K562 (cell line): ENCODE results near the gene HOXC12. TPM values are rescaled to one million over a fixed set of nuclear protein-coding genes. Genes with fewer than 3 reads are reported as not detected.

Experiments
- HOMEZ ChIP-seq: fragments of 250-450 bp; sonication (Bioruptor Pico); IDR thresholded peaks from 2 replicates; pipeline ENCODE4 v1.4.0; 2020; ENCODE audit warnings: mild to moderate bottlenecking, moderate library complexity
- MAFF ChIP-seq: IDR thresholded peaks from 2 replicates; pipeline ENCODE4 v1.6.1; 2012; ENCODE audit warnings: low read length, improper control_type of control experiment
- MNT ChIP-seq, 2 experiments: fragments of 450-650 bp; conservative IDR thresholded peaks; 2 replicates each; pipeline ENCODE4 v1.6.1; 2017; ENCODE audit warnings: mild to moderate bottlenecking in 2 of 2, moderate library complexity in 2 of 2
- NFIC ChIP-seq: fragments of 450-650 bp; IDR thresholded peaks from 2 replicates; pipeline ENCODE4 v1.6.1; 2017; ENCODE audit warnings: mild to moderate bottlenecking, inconsistent platforms
- SAFB ChIP-seq: fragments of 200-400 bp; formaldehyde crosslinking; IDR thresholded peaks from 2 replicates; pipeline ENCODE4 v1.6.1; 2017; ENCODE audit warnings: low read depth, low read length, borderline replicate concordance
- U2AF1 ChIP-seq: fragments of 200-400 bp; formaldehyde crosslinking; optimal IDR thresholded peaks from 2 replicates; pipeline ENCODE3; 2017; ENCODE audit warnings: mild to moderate bottlenecking, low read depth, low read length, moderate library complexity
- VEZF1 ChIP-seq: fragments of 200-800 bp; sonication (Bioruptor generic); IDR thresholded peaks from 2 replicates; pipeline ENCODE4 v1.6.1; 2017; ENCODE audit warnings: missing genetic modification characterization, missing compliant biosample characterization
- ZBTB5 ChIP-seq: fragments of 450-650 bp; IDR thresholded peaks from 2 replicates; pipeline ENCODE4 v1.6.1; 2017; ENCODE audit warnings: antibody characterized with exemption
- ZFP1 ChIP-seq: fragments of 450-650 bp; formaldehyde crosslinking; IDR thresholded peaks from 2 replicates; pipeline ENCODE4 v1.4.0; 2020; ENCODE audit warnings: mild to moderate bottlenecking, mixed read lengths
- ZNF232 ChIP-seq: sonication (generic); formaldehyde crosslinking; IDR thresholded peaks from 2 replicates; pipeline ENCODE4 v1.8.0; 2022; ENCODE audit warnings: mild to moderate bottlenecking, missing genetic modification reagents
- ZNF518B ChIP-seq: fragments of 250-450 bp; sonication (Bioruptor Pico); IDR thresholded peaks from 2 replicates; pipeline ENCODE4 v1.5.0; 2021; ENCODE audit warnings: mild to moderate bottlenecking, moderate library complexity
- polyA plus RNA-seq, 8 experiments: library from polyadenylated mRNA; depleted of rRNA in 4 of 8; stranded (reverse) in 5 of 8; unstranded in 3 of 8; fragments of >200 nt; fragmentation: Nextera tagmentation in 2 of 8; fragmentation: Illumina TruSeq in 1 of 8; extraction: Ambion mirVana in 2 of 8; extraction: Trizol in 1 of 8; gene quantifications; 2 replicates each; pipeline versions ENCODE4 v1.2.1 to v1.2.3, GENCODE V29; 2011 to 2014; ENCODE audit warnings: inconsistent platforms in 1 of 8, missing spikeins in 1 of 8
- total RNA-seq, 7 experiments: library from RNA; depleted of rRNA in 6 of 7; stranded (reverse); fragments of >200 nt in 6 of 7; fragmentation: Illumina TruSeq in 2 of 7; extraction: Trizol in 2 of 7; gene quantifications; 2 replicates each; pipeline versions ENCODE4 v1.2.1 to v1.2.3, GENCODE V29; 2011 to 2021; ENCODE audit warnings: low replicate concordance in 1 of 7

HOXC12 gene
- total and polyA plus RNA-seq, 9 of the 15 experiments (the other 6 are each of a cell fraction or from before 2014, with no cell fraction given) = 0.04 to 0.36 (median 0.11) TPM; not detected in 1

- TF ChIP-seq VEZF1 (CRISPR knock-in tag) (peak; percentile 25; the same call in 1 of the 2 replicates), ZNF518B (CRISPR knock-in tag) (no peak), U2AF1 (peak; percentile 96), SAFB (0 out of 2 replicates have a peak, but pooled peaks have one; percentile 21), HOMEZ (CRISPR knock-in tag) (no peak), NFIC (0 out of 2 replicates have a peak, but pooled peaks have one; percentile 21), ZBTB5 (no peak), MAFF (no peak), ZFP1 (no peak), MNT (conservative IDR thresholded peaks at IDR 0.05) (0 out of 4 replicates have a peak, but pooled peaks of 1 of the 2 experiments have one; percentile 47), ZNF232 (CRISPR knock-in tag) (0 out of 2 replicates have a peak, but pooled peaks have one; percentile 44)
Observed at GRCh38 chr12:54000116-54001114, 45.7 kb downstream of the HOXC12 start, which contains the start of gene HOXC9 (continued).
